A673 (cell line): ENCODE measurements around the gene SGCA.

Experiments
- CTCF ChIP-seq: fragments of 300-800, 200-600 bp; sonication (generic); conservative IDR thresholded peaks from 2 replicates; pipeline ENCODE4 v1.5.1; 2017; ENCODE audit warnings: low read depth, mild to moderate bottlenecking, antibody characterized with exemption, low read length, moderate library complexity, mixed read lengths
- EZH2 ChIP-seq: fragments of 200-600 bp; sonication (generic); IDR thresholded peaks from 2 replicates; pipeline ENCODE4 v1.6.1; 2017; ENCODE audit warnings: borderline replicate concordance, low read depth, mild to moderate bottlenecking, mixed read lengths, antibody characterized with exemption, low read length; ENCODE audit not compliant: poor library complexity, severe bottlenecking

DNA sequence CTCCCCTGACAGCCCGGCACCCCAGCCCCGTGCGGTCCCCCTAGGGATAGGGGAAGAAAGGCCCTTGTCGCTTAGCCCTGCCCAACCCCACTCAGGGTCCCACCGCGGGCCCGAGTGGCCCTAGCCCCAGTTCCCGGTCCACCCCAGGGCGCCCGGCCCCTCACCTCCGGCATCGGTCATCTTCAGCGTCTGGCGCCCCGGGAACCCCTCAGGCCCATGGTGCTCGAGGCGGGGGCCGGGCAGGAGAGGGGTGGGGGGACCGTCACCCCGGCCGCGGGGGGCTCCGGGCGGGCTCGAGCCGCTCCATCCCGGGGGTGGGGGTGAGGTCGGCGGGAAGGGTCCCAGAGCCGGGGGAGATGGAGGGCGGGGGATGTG is 36.5 kb upstream of the SGCA start:
- no peak for TF ChIP-seq CTCF
- no peak for TF ChIP-seq EZH2
